Peyer's patch (tissue), 4 donors: ENCODE results near the gene TLK2.

ENCODE experiments used
- POLR2A ChIP-seq, 2 donors: fragments of 450-650 bp; IDR thresholded peaks; one replicate each; pipeline ENCODE4 v1.5.1; 2017; ENCODE audit warnings: antibody characterized with exemption in 2 of 2, mild to moderate bottlenecking in 2 of 2, moderate library complexity in 2 of 2
- TF ChIP-seq, protein P1 (sequence below), 6 experiments: fragments of 450-650 bp in 4 of 6; fragments of 200-600 bp in 2 of 6; sonication (generic) in 1 of 6; IDR thresholded peaks; one replicate each; pipeline ENCODE4 v1.5.1; 2017 to 2019; ENCODE audit warnings: antibody characterized with exemption in 6 of 6, mild to moderate bottlenecking in 3 of 6, moderate library complexity in 1 of 6

DNA sequence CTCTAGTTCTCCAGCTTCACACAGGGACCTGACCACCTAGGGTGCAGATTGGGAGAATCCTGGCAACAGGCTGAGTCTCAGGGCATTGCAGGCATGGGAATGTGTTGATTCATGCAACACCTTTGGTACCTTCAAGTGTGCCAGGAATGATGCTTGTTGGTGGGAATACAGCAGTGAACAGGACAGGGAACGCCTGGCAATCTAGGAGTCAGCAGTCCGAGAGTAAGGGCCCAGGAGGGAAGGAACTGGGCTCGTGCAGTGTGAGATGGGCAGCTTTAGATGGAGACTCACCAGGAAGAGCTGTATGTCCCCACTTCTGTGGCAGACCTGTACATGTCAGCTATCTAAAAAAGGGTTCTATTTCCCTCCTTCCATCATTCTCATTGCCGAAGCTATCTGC is 136.9 kb downstream of the TLK2 start:
- TF ChIP-seq, protein P1, sequence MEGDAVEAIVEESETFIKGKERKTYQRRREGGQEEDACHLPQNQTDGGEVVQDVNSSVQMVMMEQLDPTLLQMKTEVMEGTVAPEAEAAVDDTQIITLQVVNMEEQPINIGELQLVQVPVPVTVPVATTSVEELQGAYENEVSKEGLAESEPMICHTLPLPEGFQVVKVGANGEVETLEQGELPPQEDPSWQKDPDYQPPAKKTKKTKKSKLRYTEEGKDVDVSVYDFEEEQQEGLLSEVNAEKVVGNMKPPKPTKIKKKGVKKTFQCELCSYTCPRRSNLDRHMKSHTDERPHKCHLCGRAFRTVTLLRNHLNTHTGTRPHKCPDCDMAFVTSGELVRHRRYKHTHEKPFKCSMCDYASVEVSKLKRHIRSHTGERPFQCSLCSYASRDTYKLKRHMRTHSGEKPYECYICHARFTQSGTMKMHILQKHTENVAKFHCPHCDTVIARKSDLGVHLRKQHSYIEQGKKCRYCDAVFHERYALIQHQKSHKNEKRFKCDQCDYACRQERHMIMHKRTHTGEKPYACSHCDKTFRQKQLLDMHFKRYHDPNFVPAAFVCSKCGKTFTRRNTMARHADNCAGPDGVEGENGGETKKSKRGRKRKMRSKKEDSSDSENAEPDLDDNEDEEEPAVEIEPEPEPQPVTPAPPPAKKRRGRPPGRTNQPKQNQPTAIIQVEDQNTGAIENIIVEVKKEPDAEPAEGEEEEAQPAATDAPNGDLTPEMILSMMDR (IDR thresholded peaks at IDR 0.05): no peak
- no peak for TF ChIP-seq POLR2A (IDR thresholded peaks at IDR 0.05)
